ENCODE measurements around the gene VAV2. TPM values are rescaled to one million over a fixed set of nuclear protein-coding genes. Genes with fewer than 3 reads are reported as not detected.

Gene VAV2
- total RNA-seq (2022; extraction: Qiagen RNA extraction): 32.4 to 42.9 TPM (median 40.0 TPM) in 5 replicates

DNA sequence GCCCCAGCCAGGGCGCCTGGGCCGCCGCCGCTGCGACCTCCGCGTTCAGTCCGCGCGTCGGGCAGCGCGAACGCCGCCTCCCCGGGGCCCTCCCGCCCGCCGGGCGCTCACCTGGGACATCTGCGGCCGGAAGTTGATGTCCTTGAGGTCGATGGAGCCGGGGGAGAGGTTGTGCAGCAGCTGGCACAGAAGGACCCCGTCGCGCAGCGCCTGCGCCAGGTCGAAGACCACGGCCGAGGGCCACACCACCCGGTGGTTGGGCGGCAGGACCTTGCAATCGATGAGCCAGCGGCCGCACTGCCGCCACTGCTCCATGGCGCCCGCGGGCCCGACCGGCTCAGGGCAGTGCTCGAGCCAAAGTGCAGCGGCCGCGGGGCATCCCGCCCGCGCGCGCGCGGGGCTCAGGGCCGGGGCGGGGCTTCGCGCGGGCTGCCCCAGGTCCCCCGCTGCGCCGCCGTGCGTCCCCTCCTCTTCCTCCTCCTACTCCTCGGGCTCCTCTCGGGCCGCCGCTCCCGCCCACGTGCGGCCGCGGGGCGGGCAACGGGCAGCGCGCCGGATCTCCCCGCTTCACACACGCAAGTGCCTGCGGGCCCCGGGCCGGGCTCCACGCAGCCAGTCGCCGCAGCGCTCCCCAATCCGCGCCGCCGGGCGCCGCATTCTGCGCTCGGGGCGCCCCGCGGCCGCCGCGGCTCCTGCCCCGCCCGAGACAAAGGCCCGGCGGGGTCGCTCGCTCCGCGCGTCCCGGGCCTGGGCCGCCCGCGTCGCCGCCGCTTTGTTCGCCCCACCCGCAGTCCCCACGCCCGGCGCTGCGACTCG is at the start of gene VAV2:
Gene VAV2, minus strand, starts transcription at position 361 of the 816 bp plus-strand sequence. Its CDS starts 46 bp downstream, at position 315.

GRCh38 chr9:134024828-134025605 is 32.9 kb upstream of the VAV2 start, which contains the start of gene BRD3OS:
TSS of gene BRD3OS (plus strand) at chr9:134025481. CDS start at chr9:134026748, 1,267 bp downstream.

DNA sequence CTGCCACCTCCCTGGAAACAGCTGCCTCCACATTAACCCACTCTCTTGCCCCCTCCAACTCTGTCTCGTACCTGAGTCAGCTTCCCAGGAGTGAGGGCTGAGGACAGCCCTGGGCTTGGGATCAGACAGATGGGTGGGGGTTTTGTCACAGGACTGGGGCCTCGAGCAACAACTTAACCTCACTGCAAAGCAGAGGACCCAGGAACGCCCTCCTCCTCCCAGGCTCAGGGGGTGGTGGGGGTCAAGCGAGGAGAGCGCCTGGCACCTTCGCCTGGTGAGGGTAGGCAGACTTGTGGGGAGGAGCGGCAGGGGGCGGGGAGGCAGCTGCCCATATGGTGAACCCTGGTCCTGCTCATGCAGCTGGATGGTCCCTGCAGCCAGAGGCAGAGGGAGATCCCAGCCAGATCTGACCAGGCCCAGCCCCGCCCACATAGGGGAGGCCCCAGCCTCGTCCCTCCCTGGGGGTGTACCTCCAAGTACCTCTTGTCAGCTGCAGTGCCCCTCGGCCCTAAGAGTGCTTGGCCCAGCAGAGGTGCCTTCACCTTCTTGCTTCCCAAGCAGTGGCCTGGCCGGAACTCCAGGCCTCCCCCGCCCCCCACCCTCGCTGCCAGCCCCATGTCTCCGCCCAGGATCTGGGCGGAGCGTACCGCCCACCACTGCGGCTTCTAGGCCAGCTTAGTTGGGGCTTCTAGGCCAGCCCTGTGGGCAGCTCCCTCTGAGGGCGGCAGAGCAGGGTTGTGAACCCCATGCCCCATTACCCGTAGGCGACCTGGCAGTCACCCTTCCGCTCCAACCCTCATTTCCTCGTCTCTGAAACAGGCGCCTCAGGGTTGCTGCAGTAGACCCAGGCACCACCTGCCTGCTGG is 254.1 kb downstream of the VAV2 start, which contains the start of gene SARDH:
Gene SARDH, minus strand, starts transcription at position 579 of the 866 bp plus-strand sequence. CDS start 4,179 bp downstream, outside the sequence.

Other genes starting within 250 kb of the VAV2 start
- gene BRD3OS, start 33.2 kb upstream of the VAV2 start, total RNA-seq (2022; extraction: Qiagen RNA extraction): 12.2 to 19.4 TPM (median 17.6 TPM) in 5 replicates
- 13.6 to 21.7 TPM (median 19.5 TPM) in 5 replicates for gene BRD3, start 75.7 kb upstream of the VAV2 start, total RNA-seq (2022; extraction: Qiagen RNA extraction)
- gene WDR5, start 143.8 kb upstream of the VAV2 start, total RNA-seq (2022; extraction: Qiagen RNA extraction): 50.1 to 67.6 TPM (median 65.2 TPM) in 5 replicates
- gene RNU6ATAC, start 172.2 kb upstream of the VAV2 start, total RNA-seq (2022; extraction: Qiagen RNA extraction): not detected in 5 replicates

All from A549 treated with dexamethasone at 1 μM for 4 hours (cell line).